Measurements from ENCODE around the gene EPHB6.

Gene EPHB6

DNA sequence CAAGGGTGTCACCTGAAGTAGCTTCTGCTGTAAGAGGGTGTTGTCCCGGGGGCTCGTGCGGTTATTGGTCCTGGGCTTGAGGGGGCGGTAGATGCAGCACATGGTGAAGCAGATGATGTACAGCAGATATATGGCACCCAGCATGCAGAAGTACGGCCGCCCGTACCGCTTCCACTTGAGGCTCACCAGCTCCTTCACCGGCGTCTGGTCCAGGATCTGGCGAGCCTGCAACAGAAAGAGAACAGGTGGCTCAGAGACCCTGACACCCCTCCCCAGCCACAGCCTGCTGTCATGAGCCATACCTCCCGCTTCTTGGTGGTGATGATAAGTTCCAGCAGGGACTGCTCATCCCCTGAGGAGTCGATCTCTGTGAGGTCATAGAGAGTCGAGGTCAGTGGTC, 20.6 kb downstream of the EPHB6 start:
- Histone ChIP-seq H3K36me3 (no peaks in the 10 kb centered on the region), H3K9me3 (no peaks in the 10 kb centered on the region), H3K4me1 (no peaks in the 10 kb centered on the region), H3K27me3 (no peaks in the 10 kb centered on the region), H3K4me3 (ENCODE audit: low read depth, low read length) (no peak overlapping the region)
- TF ChIP-seq, protein P1, sequence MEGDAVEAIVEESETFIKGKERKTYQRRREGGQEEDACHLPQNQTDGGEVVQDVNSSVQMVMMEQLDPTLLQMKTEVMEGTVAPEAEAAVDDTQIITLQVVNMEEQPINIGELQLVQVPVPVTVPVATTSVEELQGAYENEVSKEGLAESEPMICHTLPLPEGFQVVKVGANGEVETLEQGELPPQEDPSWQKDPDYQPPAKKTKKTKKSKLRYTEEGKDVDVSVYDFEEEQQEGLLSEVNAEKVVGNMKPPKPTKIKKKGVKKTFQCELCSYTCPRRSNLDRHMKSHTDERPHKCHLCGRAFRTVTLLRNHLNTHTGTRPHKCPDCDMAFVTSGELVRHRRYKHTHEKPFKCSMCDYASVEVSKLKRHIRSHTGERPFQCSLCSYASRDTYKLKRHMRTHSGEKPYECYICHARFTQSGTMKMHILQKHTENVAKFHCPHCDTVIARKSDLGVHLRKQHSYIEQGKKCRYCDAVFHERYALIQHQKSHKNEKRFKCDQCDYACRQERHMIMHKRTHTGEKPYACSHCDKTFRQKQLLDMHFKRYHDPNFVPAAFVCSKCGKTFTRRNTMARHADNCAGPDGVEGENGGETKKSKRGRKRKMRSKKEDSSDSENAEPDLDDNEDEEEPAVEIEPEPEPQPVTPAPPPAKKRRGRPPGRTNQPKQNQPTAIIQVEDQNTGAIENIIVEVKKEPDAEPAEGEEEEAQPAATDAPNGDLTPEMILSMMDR (IDR thresholded peaks at IDR 0.05; ENCODE audit: low read depth, low read length): no peak
- no peak for DNase-seq

GRCh38 chr7:142876236-142876960, 21.5 kb downstream of the EPHB6 start:
- no peaks in the 10 kb centered on the region for H3K27me3 ChIP-seq
- TF ChIP-seq, protein P1 (IDR thresholded peaks at IDR 0.05; ENCODE audit: low read depth, low read length): no peak
- no peak for DNase-seq
- H3K36me3 ChIP-seq: no peaks in the 10 kb centered on the region
- no peaks in the 10 kb centered on the region for H3K4me1 ChIP-seq
- no peaks in the 10 kb centered on the region for H3K9me3 ChIP-seq
- no peak overlapping the region for H3K4me3 ChIP-seq (ENCODE audit: low read depth, low read length)

GRCh38 chr7:142876991-142877910, 22.4 kb downstream of the EPHB6 start:
- Histone ChIP-seq H3K4me3 (ENCODE audit: low read depth, low read length) (no peak overlapping the region), H3K9me3 (no peaks in the 10 kb centered on the region), H3K27me3 (no peaks in the 10 kb centered on the region), H3K36me3 (no peaks in the 10 kb centered on the region), H3K4me1 (no peaks in the 10 kb centered on the region)
- TF ChIP-seq, protein P1 (IDR thresholded peaks at IDR 0.05; ENCODE audit: low read depth, low read length): no peak
- DNase-seq: no peak

DNA sequence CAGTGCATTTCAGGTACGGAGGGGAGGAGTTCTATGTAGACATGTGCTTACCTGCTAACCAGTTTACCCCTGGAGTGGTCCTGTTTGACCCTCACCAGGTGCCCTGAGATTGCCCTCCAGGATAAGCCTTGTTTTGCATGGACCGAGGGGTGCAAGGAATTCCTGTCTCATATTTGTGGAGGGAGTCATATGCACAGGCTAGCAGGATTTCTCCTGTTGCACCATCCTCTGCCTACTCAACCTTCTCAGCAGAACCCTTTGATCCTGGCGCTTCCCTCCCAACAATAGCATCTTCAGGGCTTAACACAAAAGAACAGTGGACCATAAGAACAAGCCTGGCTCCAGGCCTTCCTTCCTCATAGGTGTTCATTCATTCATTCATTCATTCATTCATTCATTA, 23.4 kb downstream of the EPHB6 start:
- DNase-seq: no peak
- Histone ChIP-seq H3K27me3 (no peaks in the 10 kb centered on the region), H3K36me3 (no peaks in the 10 kb centered on the region), H3K4me1 (no peaks in the 10 kb centered on the region), H3K9me3 (no peaks in the 10 kb centered on the region), H3K4me3 (ENCODE audit: low read depth, low read length) (no peak overlapping the region)
- TF ChIP-seq, protein P1 (IDR thresholded peaks at IDR 0.05; ENCODE audit: low read depth, low read length): no peak

- no peaks in the 10 kb centered on the region for H3K27me3 ChIP-seq
- no peaks in the 10 kb centered on the region for H3K9me3 ChIP-seq
- no peaks in the 10 kb centered on the region for H3K4me1 ChIP-seq
- DNase-seq: no peak
- TF ChIP-seq, protein P1 (IDR thresholded peaks at IDR 0.05; ENCODE audit: low read depth, low read length): no peak
- no peak overlapping the region for H3K4me3 ChIP-seq (ENCODE audit: low read depth, low read length)
- no peaks in the 10 kb centered on the region for H3K36me3 ChIP-seq
Measured at GRCh38 chr7:142879060-142879459, 24.2 kb downstream of the EPHB6 start.

Measured in BE2C (cell line).